ENCODE measurements around the gene MYPOP. TPM values are rescaled to one million over a fixed set of nuclear protein-coding genes. Genes with fewer than 3 reads are reported as not detected.

Gene MYPOP
- total and polyA plus RNA-seq, 9 of the 15 experiments (the other 6 are each of a cell fraction or from before 2014, with no cell fraction given): 0.32 to 7.6 (median 1.6) TPM

- no peak for TF ChIP-seq ZMIZ1 (IDR thresholded peaks at IDR 0.05; ENCODE audit: low read depth in 2 of 2, low read length in 2 of 2)
- TF ChIP-seq GTF2E2 (tag; IDR thresholded peaks at IDR 0.05): 0 out of 2 replicates have a peak, but pooled peaks have one; percentile 66
- TF ChIP-seq ZHX1 (conservative IDR thresholded peaks at IDR 0.05; ENCODE audit: low read length): no peak
- no peak for TF ChIP-seq NEUROD1 (IDR thresholded peaks at IDR 0.05; ENCODE audit: borderline replicate concordance, low read depth, low read length, partially characterized antibody)
- no peak for TF ChIP-seq PRPF4 (IDR thresholded peaks at IDR 0.05; ENCODE audit: insufficient read depth, low read depth, low read length, poor library complexity, severe bottlenecking)
- peak; percentile 82 for TF ChIP-seq TAF7 (tag; IDR thresholded peaks at IDR 0.05)
- TF ChIP-seq PURB (CRISPR knock-in tag; IDR thresholded peaks at IDR 0.05; ENCODE audit: low read depth): no peak
- TF ChIP-seq PRMT5 (CRISPR knock-in tag; IDR thresholded peaks at IDR 0.05): no peak
- TF ChIP-seq C11orf30 (IDR thresholded peaks at IDR 0.05; ENCODE audit: low read depth): peak; percentile 68; the same call in 1 of the 2 replicates
- no peak for TF ChIP-seq ZFP1 (CRISPR knock-in tag; IDR thresholded peaks at IDR 0.05)
- no peak for TF ChIP-seq THAP12 (CRISPR knock-in tag; IDR thresholded peaks at IDR 0.05)
- TF ChIP-seq ZNF655 (CRISPR knock-in tag; IDR thresholded peaks at IDR 0.05): no peak
- no peak for TF ChIP-seq ZNF696 (CRISPR knock-in tag; conservative IDR thresholded peaks at IDR 0.05)
- TF ChIP-seq ZNF282 (CRISPR knock-in tag; IDR thresholded peaks at IDR 0.05): no peak
- no peak; the same call in 1 of the 2 replicates for TF ChIP-seq KHSRP (IDR thresholded peaks at IDR 0.05)
- TF ChIP-seq L3MBTL2 (IDR thresholded peaks at IDR 0.05): peak; percentile 26; the same call in 1 of the 2 replicates
- no peak for TF ChIP-seq HDAC8 (tag; IDR thresholded peaks at IDR 0.05)
- TF ChIP-seq RUNX1 (IDR thresholded peaks at IDR 0.05; ENCODE audit: low read depth): peak; percentile 39; the same call in 1 of the 2 replicates
Measured at GRCh38 chr19:45862564-45863334, 39.7 kb downstream of the MYPOP start, which contains the start of gene SYMPK (continued).
